Measurements from ENCODE around the gene AGR2.

Gene AGR2

DNA sequence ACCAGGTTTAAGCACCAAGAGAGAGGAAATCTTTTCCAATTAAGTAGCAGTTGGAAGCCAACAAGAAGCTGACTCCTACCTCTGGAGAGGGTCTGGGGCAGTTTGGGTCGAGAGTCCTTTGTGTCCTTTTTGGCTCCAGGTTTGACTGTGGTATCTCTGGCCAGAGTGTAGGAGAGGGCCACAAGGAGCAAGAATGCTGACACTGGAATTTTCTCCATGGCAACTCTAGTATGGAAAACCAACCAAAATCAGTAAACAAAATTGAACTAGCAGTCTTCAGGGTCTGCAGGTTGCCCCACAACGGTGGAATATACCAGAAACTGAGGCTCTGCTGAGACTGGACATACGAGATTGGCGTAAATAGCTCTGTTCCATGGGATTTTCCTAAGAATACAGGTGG, 3.2 kb downstream of the AGR2 start:
- in situ Hi-C loops (cut with HindIII; ENCODE audit: low pct_ligation_motif_present, low sequenced_read_pairs) = no loop called here
- no peak for DNase-seq
- Histone ChIP-seq H3K4me3 (ENCODE audit: low read depth, low read length) (no peak overlapping the region), H3K27ac (no peak overlapping the region), H3K27me3 (replicated peaks) (no peaks in the 10 kb centered on the region), H3K36me3 (replicated peaks) (no peaks in the 10 kb centered on the region)
- TF ChIP-seq, protein P1, sequence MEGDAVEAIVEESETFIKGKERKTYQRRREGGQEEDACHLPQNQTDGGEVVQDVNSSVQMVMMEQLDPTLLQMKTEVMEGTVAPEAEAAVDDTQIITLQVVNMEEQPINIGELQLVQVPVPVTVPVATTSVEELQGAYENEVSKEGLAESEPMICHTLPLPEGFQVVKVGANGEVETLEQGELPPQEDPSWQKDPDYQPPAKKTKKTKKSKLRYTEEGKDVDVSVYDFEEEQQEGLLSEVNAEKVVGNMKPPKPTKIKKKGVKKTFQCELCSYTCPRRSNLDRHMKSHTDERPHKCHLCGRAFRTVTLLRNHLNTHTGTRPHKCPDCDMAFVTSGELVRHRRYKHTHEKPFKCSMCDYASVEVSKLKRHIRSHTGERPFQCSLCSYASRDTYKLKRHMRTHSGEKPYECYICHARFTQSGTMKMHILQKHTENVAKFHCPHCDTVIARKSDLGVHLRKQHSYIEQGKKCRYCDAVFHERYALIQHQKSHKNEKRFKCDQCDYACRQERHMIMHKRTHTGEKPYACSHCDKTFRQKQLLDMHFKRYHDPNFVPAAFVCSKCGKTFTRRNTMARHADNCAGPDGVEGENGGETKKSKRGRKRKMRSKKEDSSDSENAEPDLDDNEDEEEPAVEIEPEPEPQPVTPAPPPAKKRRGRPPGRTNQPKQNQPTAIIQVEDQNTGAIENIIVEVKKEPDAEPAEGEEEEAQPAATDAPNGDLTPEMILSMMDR (IDR thresholded peaks at IDR 0.05; ENCODE audit: low read depth, low read length, missing control alignments) = no peak

DNA sequence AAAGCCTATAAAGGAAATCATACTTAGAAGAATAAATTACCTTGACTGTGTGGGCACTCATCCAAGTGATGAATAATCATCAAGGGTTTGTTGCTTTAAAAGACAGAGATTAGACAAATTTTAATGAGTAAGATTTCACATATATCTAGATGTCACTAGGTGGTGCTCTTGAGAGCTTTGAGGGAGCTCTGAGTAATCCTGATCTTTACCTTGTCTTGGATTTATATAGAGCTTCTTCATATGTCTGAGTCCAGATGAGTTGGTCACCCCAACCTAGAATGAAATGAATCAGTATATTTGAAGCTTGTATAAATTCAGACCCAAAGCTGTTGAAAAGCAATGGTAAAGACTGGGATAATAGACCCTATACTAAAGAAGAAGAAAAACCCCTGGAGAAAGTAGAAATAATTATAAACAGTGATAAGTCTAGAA, 3.7 kb downstream of the AGR2 start:
- peak; percentile 51 for DNase-seq
- in situ Hi-C loops (cut with HindIII; ENCODE audit: low pct_ligation_motif_present, low sequenced_read_pairs) = no loop called here

DNA sequence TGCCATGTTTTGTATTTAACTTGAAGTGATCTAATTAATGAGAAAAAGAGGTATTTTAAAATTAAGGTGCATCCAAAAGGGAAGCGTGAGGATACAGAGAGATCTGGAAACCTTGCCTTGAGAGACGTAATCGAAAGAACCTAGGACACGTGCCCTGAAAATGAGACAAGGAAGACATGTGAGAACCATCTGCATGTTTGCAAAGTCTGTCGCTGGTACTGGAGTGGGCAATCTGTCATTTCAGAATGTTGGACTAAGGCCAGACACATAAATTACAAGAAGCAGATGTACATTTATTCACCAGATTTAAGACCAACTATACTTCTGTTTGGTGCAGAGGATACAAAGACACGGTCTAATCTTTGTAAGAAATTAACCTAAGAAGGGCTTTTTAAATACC, 9.2 kb downstream of the AGR2 start:
- Histone ChIP-seq H3K4me3 (ENCODE audit: low read depth, low read length) (no peak overlapping the region), H3K27ac (no peak overlapping the region), H3K27me3 (replicated peaks) (no peaks in the 10 kb centered on the region), H3K36me3 (replicated peaks) (no peaks in the 10 kb centered on the region)
- TF ChIP-seq, protein P1 (IDR thresholded peaks at IDR 0.05; ENCODE audit: low read depth, low read length, missing control alignments) = no peak
- DNase-seq = no peak
- in situ Hi-C loops (cut with HindIII; ENCODE audit: low pct_ligation_motif_present, low sequenced_read_pairs) = no loop called here

More for the DNA sequence above, 3.7 kb downstream of the AGR2 start:
- Histone ChIP-seq H3K4me3 (ENCODE audit: low read depth, low read length) (no peak overlapping the region), H3K27ac (no peak overlapping the region), H3K36me3 (replicated peaks) (no peaks in the 10 kb centered on the region), H3K27me3 (replicated peaks) (no peaks in the 10 kb centered on the region)
- TF ChIP-seq, protein P1 (IDR thresholded peaks at IDR 0.05; ENCODE audit: low read depth, low read length, missing control alignments) = peak; percentile 59

DNA sequence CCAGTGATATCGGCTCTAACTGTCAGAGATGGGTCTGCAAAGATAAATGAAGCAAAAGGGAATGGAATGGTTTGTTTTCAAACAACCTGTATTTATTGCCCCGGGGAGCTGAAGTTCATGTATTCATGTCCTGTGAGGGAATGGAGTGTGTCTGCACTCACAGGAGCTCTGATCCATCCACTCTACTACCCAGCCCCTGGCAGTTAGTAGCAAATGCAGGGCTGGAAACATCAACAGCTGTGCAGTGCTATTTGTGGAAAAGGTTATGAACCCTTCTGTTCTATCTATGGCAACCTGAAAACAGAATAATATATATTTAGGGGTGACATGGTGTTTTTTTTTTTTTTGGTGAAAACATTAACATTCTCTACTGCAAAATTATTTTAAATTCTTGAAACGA, 9.8 kb downstream of the AGR2 start:
- TF ChIP-seq, protein P1 (IDR thresholded peaks at IDR 0.05; ENCODE audit: low read depth, low read length, missing control alignments) = no peak
- Histone ChIP-seq H3K36me3 (replicated peaks) (no peaks in the 10 kb centered on the region), H3K27ac (no peak overlapping the region), H3K27me3 (replicated peaks) (no peaks in the 10 kb centered on the region), H3K4me3 (ENCODE audit: low read depth, low read length) (no peak overlapping the region)
- in situ Hi-C loops (cut with HindIII; ENCODE audit: low pct_ligation_motif_present, low sequenced_read_pairs) = no loop called here
- DNase-seq = no peak

DNA sequence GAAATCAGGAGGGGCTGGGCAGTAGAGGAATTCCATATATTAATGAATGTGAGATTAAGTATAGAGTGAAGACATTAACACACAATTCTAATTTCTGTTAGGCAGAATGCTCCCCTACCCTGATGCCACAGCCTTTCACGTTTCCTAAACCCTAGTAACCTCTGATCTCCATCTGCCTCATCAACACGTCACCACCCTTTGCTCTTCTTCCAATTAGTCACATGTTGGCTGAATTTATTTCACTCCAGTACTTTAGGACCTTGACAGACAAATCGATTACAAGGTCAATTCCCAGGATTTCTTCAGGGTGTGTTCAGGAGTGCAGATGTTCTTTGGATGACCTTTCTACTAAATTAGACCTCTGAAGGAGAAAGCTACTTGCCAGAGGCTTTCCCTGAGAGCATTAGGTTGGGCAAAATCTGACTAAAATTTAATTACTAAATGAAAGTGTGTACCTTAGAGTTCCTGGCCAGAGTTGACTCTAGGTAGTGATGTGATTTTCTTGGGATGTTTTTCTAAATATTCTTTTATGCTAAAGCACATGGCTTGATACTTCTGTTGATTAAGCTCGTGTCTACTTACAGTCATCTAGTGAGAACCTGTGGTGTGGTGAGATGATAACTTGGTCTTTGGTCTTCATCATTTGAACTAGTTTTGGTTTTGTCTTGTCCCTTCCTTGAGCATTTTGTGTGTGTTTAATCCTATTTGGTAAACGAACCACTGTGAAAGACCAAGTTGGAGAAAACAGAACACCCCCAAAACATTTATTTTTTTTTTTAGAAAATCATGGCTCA, 12.7 kb downstream of the AGR2 start:
- in situ Hi-C loops (cut with HindIII; ENCODE audit: low pct_ligation_motif_present, low sequenced_read_pairs) = no loop called here
- Histone ChIP-seq H3K4me3 (ENCODE audit: low read depth, low read length) (no peak overlapping the region), H3K36me3 (replicated peaks) (no peaks in the 10 kb centered on the region), H3K27ac (no peak overlapping the region), H3K27me3 (replicated peaks) (no peaks in the 10 kb centered on the region)
- no peak for DNase-seq
- TF ChIP-seq, protein P1 (IDR thresholded peaks at IDR 0.05; ENCODE audit: low read depth, low read length, missing control alignments) = no peak

DNA sequence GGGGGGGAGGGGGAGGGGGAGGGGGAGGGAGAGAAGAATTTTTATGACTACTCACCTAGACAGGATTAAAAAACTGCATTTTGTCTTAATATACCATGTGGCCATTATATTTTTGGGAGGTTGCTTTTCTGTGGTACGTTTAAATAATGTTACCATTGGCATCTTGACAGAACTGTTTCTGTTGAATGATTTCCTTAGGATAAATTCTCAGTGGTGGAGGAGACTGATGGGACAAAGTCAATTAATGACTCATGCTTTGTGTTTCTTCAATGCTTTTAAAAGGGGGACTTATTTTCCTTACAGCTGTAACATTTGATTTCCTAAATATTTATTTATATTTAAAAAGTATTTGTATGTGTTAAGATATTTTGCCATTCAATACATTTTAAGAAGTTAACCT, 13.7 kb downstream of the AGR2 start:
- no peaks in the 10 kb centered on the region for H3K36me3 ChIP-seq (replicated peaks)
- H3K4me3 ChIP-seq (ENCODE audit: low read depth, low read length) = no peak overlapping the region
- in situ Hi-C loops (cut with HindIII; ENCODE audit: low pct_ligation_motif_present, low sequenced_read_pairs) = no loop called here
- H3K27ac ChIP-seq = no peak overlapping the region
- TF ChIP-seq, protein P1 (IDR thresholded peaks at IDR 0.05; ENCODE audit: low read depth, low read length, missing control alignments) = no peak
- no peak for DNase-seq
- no peaks in the 10 kb centered on the region for H3K27me3 ChIP-seq (replicated peaks)
